ENCODE data around the gene GPR176.
"Not testable (repeated sequence)": the region's sequence is repeated elsewhere in the genome, so short reads cannot be mapped to it uniquely, and the experiment has no call there.

GPR176 gene

DNA sequence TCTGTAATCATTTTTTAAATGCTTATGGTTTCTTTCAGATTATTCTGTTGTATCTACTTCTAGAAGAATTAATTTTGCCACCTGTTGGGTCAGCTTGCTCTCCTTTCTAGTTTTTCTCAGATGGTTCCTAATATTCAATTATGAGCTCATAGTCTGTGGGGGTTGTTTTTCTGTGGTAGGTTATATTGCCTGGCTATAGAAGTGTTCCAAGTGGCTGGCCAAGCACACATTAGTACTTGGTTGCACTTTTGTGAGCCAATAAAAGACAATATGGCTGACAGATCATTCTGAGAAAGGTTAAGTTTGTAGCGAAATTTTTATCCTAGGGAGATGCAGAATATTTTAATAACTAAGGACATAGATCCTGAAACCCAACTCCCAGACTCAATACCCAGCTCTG is 105.6 kb downstream of the GPR176 start:
- DNase-seq (ENCODE audit: low read depth) = no peak
- in situ Hi-C loops (cut with HindIII; ENCODE audit: low sequenced_read_pairs) = no loop called here
- TF ChIP-seq, protein P1, sequence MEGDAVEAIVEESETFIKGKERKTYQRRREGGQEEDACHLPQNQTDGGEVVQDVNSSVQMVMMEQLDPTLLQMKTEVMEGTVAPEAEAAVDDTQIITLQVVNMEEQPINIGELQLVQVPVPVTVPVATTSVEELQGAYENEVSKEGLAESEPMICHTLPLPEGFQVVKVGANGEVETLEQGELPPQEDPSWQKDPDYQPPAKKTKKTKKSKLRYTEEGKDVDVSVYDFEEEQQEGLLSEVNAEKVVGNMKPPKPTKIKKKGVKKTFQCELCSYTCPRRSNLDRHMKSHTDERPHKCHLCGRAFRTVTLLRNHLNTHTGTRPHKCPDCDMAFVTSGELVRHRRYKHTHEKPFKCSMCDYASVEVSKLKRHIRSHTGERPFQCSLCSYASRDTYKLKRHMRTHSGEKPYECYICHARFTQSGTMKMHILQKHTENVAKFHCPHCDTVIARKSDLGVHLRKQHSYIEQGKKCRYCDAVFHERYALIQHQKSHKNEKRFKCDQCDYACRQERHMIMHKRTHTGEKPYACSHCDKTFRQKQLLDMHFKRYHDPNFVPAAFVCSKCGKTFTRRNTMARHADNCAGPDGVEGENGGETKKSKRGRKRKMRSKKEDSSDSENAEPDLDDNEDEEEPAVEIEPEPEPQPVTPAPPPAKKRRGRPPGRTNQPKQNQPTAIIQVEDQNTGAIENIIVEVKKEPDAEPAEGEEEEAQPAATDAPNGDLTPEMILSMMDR (IDR thresholded peaks at IDR 0.05; ENCODE audit: low read depth, low read length, missing control alignments) = no peak
- no peak overlapping the region for H3K4me3 ChIP-seq (ENCODE audit: low read depth, low read length)

DNA sequence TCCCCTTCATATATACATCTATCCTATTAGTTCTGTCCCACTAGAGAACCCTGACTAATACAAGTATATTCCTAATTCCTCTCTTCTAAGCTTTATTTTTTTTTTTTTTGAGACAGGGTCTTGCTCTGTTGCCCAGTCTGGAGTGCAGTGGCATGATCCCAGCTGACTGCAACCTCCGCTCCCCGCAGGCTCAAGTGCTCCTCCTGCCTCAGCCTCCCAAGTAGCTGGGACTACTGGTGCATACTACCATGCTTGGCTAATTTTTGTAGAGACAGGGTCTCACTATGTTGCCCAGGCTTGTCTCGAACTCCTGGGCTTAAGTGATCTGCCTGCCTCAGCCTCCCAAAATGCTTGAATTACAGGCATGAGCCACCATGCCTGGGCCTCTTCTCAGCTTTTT is 107.4 kb downstream of the GPR176 start:
- H3K4me3 ChIP-seq (ENCODE audit: low read depth, low read length); in situ Hi-C loops (cut with HindIII; ENCODE audit: low sequenced_read_pairs): not testable (repeated sequence)

DNA sequence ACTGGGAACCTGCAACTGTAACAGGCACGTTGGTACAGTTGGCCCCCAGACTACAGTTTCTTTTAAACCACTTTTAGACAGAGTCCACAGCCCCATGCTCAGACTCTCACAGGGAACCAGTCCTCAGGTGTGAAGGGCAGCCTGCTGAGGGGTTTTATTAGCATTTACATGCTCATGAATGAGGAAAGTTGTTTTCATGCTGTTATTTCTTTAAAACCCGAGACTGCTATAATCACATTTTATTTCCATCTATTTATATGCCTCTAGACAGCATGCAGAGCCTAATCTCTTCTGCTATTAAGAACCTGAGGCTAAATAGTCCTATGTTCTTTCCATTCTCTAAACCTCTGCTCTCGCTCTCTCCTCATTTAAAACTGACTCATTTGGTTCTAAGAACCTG is 111.2 kb downstream of the GPR176 start:
- no peak for DNase-seq (ENCODE audit: low read depth)

More for the DNA sequence above, 107.4 kb downstream of the GPR176 start:
- not testable (repeated sequence) for DNase-seq (ENCODE audit: low read depth)

DNA sequence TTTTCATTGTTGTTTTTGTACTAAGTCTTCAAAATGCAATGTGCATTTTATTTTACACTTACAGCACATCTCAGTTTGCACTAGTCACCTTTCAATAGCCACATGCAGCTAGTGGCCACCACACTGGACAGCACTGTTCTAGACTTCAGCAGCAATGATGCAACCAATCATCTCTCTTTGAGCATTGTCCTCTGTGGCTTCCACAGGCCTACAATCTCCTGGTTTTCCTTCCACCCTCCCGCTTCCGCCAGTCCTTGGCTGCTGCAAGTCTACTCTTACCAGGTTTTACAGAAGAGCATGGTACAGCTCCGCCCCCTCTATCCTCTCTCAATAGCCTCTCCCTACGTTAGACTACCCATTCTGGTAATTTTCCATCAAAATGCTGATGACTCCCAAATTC is 112.3 kb downstream of the GPR176 start:
- in situ Hi-C loops (cut with HindIII; ENCODE audit: low sequenced_read_pairs) = no loop called here
- no peak overlapping the region for H3K4me3 ChIP-seq (ENCODE audit: low read depth, low read length)
- TF ChIP-seq, protein P1 (IDR thresholded peaks at IDR 0.05; ENCODE audit: low read depth, low read length, missing control alignments) = no peak
- DNase-seq (ENCODE audit: low read depth) = no peak

More for the DNA sequence above, 111.2 kb downstream of the GPR176 start:
- in situ Hi-C loops (cut with HindIII; ENCODE audit: low sequenced_read_pairs) = no loop called here
- H3K4me3 ChIP-seq (ENCODE audit: low read depth, low read length) = no peak overlapping the region
- TF ChIP-seq, protein P1 (IDR thresholded peaks at IDR 0.05; ENCODE audit: low read depth, low read length, missing control alignments) = no peak

DNA sequence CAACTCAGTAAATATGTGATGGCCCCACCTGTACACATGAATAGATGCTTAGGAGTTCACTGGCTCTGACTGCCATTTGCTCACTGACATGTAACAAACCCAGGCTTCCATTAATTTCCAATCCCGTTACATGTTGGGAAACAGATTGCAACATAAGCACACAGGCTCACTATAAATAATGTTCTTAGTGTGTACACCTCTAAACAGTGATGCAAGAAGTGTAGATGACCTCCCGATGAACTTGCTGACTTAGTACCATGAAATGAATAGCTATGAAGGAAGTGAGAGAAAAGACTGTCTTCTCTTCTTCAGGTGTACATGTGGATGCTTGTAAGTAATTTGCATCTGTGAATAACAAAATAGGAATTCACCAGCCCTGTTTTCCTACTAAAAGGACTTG is 116.0 kb downstream of the GPR176 start:
- H3K4me3 ChIP-seq (ENCODE audit: low read depth, low read length) = no peak overlapping the region
- TF ChIP-seq, protein P1 (IDR thresholded peaks at IDR 0.05; ENCODE audit: low read depth, low read length, missing control alignments) = no peak
- no peak for DNase-seq (ENCODE audit: low read depth)
- in situ Hi-C loops (cut with HindIII; ENCODE audit: low sequenced_read_pairs) = no loop called here

DNA sequence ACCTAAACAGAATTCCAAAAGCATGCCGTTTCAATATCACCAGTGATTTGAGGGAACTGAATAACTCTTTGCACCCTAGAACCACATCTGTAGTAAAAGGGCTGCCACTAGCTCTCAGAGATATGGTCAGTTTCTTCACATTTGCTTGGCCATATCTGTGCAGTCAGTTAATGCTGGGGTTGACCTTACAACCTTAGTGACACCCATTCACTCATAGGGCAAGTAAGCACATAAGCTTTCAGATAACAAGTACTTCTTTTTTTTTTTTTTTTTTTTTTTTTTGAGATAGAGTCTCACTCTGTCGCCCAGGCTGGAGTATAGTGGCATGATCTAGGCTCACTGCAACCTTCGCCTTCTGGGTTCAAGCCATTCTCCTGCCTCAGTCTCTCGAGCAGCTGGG is 117.0 kb downstream of the GPR176 start:
- TF ChIP-seq, protein P1 (IDR thresholded peaks at IDR 0.05; ENCODE audit: low read depth, low read length, missing control alignments) = no peak
- in situ Hi-C loops (cut with HindIII; ENCODE audit: low sequenced_read_pairs) = no loop called here
- no peak for DNase-seq (ENCODE audit: low read depth)
- no peak overlapping the region for H3K4me3 ChIP-seq (ENCODE audit: low read depth, low read length)

DNA sequence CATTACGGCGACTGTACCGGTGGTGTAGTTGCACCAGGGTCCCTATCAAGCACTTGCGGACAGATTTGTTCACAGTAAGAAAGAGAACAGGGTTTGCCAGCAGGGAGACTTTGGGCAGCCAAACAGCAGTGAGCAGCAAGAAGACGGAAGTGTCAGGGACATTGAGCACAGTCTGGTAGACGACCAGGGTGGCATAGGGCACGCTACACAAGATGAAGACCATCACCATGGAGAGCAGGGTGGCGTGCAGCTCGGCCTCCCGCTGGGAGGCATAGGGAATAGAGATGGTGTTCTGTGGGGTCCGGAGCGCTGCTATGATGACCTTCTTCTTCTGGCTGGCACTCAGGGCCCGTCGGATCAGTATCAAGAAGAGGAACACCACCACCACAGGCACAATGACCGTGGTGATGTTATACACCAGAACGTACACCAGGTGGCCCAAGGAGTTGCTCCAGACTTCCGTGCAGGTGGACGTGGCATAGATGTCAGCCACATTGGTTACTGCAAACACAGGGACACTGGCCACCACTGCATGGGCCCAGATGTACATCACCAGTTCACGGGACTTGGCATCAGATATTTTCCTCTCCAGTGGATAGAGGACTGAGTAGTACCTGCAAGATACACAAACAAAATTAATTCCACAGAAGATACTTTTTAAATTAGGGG is 118.3 kb downstream of the GPR176 start:
- TF ChIP-seq, protein P1 (IDR thresholded peaks at IDR 0.05; ENCODE audit: low read depth, low read length, missing control alignments) = peak; percentile 55
- no peak for DNase-seq (ENCODE audit: low read depth)
- H3K4me3 ChIP-seq (ENCODE audit: low read depth, low read length) = no peak overlapping the region
- in situ Hi-C loops (cut with HindIII; ENCODE audit: low sequenced_read_pairs) = no loop called here

Data from astrocyte of the cerebellum (primary cell).